Mucosa of stomach (tissue), 1 donor: ENCODE data around the gene KCNK13.
"Not testable (repeated sequence)": the region's sequence is repeated elsewhere in the genome, so short reads cannot be mapped to it uniquely, and the experiment has no call there.

ENCODE experiments used
- H3K27me3 ChIP-seq: one replicate; pipeline ENCODE4 v1.7.0; 2013; ENCODE audit warnings: mild to moderate bottlenecking, low read length; ENCODE audit not compliant: control insufficient read depth, insufficient read depth
- H3K36me3 ChIP-seq: one replicate; pipeline ENCODE4 v1.7.0; 2013; ENCODE audit warnings: low read length; ENCODE audit not compliant: control insufficient read depth, insufficient read depth
- H3K4me1 ChIP-seq: one replicate; pipeline ENCODE4 v1.7.0; 2013; ENCODE audit warnings: mild to moderate bottlenecking, low read length; ENCODE audit not compliant: control insufficient read depth, insufficient read depth
- H3K4me3 ChIP-seq: one replicate; pipeline ENCODE4 v1.7.0; 2013; ENCODE audit warnings: low read length
- H3K9ac ChIP-seq: one replicate; pipeline ENCODE4 v1.7.0; 2013; ENCODE audit warnings: mild to moderate bottlenecking, low read length, moderate library complexity
- H3K9me3 ChIP-seq: one replicate; pipeline ENCODE4 v1.7.0; 2013; ENCODE audit warnings: mild to moderate bottlenecking, low read length, moderate library complexity; ENCODE audit not compliant: control insufficient read depth
- donor health status: Pancreatic carcinoma.

The KCNK13 gene

DNA sequence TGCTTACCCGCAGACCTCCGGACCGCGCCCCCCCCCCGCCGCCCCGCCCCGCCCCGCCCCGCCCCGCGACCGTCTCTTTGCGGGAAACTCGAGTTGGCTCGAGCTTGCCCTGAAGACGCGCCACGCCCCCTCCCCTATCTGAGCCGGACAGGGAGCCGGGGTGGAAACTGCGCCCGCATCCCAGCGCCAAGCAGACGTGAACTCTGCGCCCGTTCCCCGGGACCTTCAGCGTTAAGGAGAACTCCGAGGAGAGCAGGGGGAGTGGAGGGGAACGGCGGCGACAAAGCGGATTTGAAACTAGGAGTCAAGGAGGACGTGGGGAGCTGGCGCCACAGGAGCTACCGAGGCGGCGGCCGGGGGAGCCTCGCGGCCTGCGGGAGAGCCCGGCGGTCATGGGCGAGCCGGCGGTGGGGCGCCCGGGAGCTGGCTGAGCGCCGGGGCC is at the start of gene KCNK13:
TSS of gene KCNK13 (plus strand) at position 310 of the 442 bp plus-strand sequence. CDS start 212 bp downstream, outside the sequence.
- Histone ChIP-seq H3K4me3 (peak within 1 kb of the TSS; percentile 8), H3K4me1 (peaks cover 28% of the 10 kb centered on the region), H3K27me3 (peaks cover 57% of the 10 kb centered on the region), H3K9me3 (no peaks in the 10 kb centered on the region), H3K36me3 (no peaks in the 10 kb centered on the region), H3K9ac (no peak within 1 kb of the TSS)

DNA sequence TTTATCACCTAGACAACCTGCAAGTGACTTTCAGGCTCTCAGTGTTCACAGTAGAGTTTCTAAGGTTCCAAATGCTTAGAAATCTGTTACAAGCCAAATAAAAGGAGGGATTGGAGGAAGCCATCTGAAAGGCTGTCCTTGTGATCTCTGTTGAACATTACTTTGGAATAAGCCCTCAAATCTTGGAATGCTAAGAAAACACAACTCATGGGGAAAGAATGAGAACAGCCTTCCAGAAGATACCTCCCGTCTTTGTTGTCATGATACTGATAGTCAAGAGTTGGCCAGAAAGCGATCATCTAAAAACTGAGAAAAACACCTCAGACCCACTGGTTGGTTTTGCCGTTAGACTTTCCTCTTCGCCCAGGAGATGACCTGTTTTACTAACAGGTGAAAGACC is 44.4 kb upstream of the KCNK13 start:
- no peaks in the 10 kb centered on the region for H3K9me3 ChIP-seq
- no peaks in the 10 kb centered on the region for H3K27me3 ChIP-seq
- H3K36me3 ChIP-seq, result no peaks in the 10 kb centered on the region
- no peak overlapping the region for H3K4me3 ChIP-seq
- no peaks in the 10 kb centered on the region for H3K4me1 ChIP-seq
- no peak overlapping the region for H3K9ac ChIP-seq

DNA sequence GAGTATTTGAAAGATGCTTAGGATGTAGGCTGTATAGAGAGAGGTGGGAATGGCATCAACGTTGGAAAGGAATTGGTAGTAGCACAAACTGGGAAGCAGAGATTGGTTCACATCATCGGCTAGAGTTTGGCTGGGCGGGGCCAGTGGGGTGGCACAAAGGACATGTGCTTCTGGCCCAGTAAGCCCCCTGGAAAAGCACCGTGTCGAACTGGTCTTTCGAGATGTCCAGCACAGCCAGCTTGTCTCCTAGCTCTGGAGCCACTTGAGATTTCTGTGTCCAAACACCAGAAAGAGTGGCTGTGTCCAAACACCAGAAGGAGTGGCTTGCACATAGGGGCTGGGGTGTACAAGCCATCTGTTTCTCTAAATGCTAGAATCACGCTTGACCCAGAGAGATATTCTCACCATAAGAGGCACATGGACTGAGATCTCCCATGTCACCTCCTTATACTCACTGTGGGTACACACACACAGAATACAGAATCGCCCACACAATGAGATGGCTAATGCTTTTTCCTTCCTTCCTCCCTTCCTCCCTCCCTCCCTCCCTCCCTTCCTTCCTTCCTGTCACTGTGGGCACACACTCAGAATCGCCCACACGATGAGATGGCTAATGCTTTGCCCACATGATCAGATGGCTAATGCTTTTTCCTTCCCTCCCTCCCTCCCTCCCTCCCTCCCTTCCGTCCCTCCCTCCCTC is 41.8 kb upstream of the KCNK13 start:
- no peaks in the 10 kb centered on the region for H3K27me3 ChIP-seq
- no peaks in the 10 kb centered on the region for H3K4me1 ChIP-seq
- H3K4me3 ChIP-seq, result no peak overlapping the region
- no peaks in the 10 kb centered on the region for H3K36me3 ChIP-seq
- H3K9ac ChIP-seq, result no peak overlapping the region
- H3K9me3 ChIP-seq, result no peaks in the 10 kb centered on the region

- no peak overlapping the region for H3K4me3 ChIP-seq
- H3K9ac ChIP-seq, result no peak overlapping the region
- H3K9me3 ChIP-seq, result no peaks in the 10 kb centered on the region
- no peaks in the 10 kb centered on the region for H3K4me1 ChIP-seq
- no peaks in the 10 kb centered on the region for H3K36me3 ChIP-seq
- H3K27me3 ChIP-seq, result no peaks in the 10 kb centered on the region
These were observed 38.5 kb upstream of the KCNK13 start for GRCh38 chr14:90023176-90023896.

DNA sequence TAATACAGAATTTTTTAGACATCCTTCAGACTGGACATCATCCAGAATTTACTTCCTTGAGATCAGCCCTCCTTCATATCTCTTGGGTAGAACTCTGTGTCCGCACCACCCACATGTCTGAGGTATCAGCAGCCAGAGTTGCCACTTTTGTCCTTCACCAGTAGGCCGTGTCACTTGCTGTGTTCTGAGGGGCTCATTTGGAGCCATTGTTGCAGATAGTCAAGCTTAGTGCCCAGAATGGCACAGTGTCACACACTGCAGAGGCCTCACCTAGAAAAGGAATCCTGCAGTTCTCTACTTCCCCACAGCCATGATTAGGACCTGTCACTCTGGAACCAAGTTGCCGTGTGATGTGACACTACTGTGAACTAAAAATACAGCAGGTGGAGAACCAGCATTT is 36.9 kb upstream of the KCNK13 start:
- Histone ChIP-seq H3K27me3 (no peaks in the 10 kb centered on the region), H3K36me3 (no peaks in the 10 kb centered on the region), H3K4me1 (no peaks in the 10 kb centered on the region), H3K9me3 (no peaks in the 10 kb centered on the region), H3K9ac (no peak overlapping the region), H3K4me3 (no peak overlapping the region)

- not testable (repeated sequence) for H3K9me3 ChIP-seq, H3K4me1 ChIP-seq, H3K27me3 ChIP-seq, H3K36me3 ChIP-seq, H3K9ac ChIP-seq, H3K4me3 ChIP-seq
These were observed 35.2 kb upstream of the KCNK13 start for GRCh38 chr14:90026608-90027007.

GRCh38 chr14:90027842-90028241 is 34.0 kb upstream of the KCNK13 start:
- H3K4me3 ChIP-seq, result no peak overlapping the region
- H3K9me3 ChIP-seq, result no peaks in the 10 kb centered on the region
- H3K36me3 ChIP-seq, result no peaks in the 10 kb centered on the region
- H3K9ac ChIP-seq, result no peak overlapping the region
- no peaks in the 10 kb centered on the region for H3K27me3 ChIP-seq
- H3K4me1 ChIP-seq, result no peaks in the 10 kb centered on the region

DNA sequence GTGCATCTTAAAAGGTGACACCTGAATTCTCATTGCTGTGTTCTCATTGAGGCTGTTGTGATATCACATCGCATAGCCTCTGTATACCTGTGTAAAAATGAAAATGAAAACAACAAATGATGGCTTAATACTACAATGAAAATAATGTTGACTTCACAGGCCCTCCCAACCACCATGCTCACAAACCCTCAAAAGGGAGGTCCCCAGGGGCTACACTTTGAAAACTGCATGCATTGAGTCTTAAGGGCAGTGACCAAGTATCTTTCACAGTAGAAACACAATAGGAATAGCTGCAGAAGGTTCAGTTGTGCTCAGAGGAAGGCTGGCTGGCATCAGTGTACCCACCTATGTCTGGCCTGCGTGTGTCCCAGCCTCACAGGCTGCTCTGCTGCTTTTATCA is 27.6 kb upstream of the KCNK13 start:
- Histone ChIP-seq H3K9ac (no peak overlapping the region), H3K27me3 (no peaks in the 10 kb centered on the region), H3K36me3 (no peaks in the 10 kb centered on the region), H3K9me3 (no peaks in the 10 kb centered on the region), H3K4me1 (no peaks in the 10 kb centered on the region), H3K4me3 (no peak overlapping the region)

GRCh38 chr14:90034835-90035525 is 26.8 kb upstream of the KCNK13 start:
- H3K9me3 ChIP-seq, result no peaks in the 10 kb centered on the region
- H3K27me3 ChIP-seq, result no peaks in the 10 kb centered on the region
- no peak overlapping the region for H3K4me3 ChIP-seq
- H3K9ac ChIP-seq, result no peak overlapping the region
- no peaks in the 10 kb centered on the region for H3K36me3 ChIP-seq
- H3K4me1 ChIP-seq, result no peaks in the 10 kb centered on the region

DNA sequence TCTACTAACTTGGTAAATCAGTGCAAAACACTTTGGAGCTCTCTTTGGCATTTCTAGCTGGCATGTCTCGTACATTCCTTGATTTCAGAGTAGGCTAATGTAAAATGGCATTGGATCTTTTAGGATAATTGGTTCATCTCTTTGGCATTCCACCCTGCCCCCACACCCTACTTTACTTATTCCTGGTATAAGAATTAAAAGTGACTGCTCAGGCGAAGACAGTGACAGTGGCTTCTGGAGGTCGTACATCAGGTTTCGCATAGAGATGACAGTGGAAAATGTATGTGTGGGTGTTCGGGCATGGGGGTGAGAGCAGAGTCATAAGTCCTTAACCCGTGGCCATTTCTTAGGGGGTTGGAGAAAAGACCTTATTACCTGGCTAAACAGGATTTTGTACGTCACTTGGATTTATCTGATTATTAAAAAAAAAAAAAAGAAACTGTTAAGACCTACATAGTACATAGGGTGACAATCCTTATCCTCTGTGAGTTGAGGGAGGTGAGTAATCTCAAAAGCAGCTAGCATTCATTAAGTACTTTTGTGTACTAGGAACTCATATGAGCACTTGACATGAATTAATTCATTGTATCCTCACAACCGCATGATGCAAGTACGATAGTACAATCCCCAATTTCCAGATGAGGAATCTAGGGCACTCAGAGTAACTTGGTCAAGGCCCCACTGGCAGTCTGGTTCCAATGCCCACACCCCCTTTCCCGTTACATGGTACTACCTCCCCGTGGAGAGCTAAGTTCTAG is 22.4 kb upstream of the KCNK13 start:
- Histone ChIP-seq H3K36me3 (no peaks in the 10 kb centered on the region), H3K4me1 (no peaks in the 10 kb centered on the region), H3K27me3 (no peaks in the 10 kb centered on the region), H3K9ac (no peak overlapping the region), H3K9me3 (no peaks in the 10 kb centered on the region), H3K4me3 (no peak overlapping the region)

DNA sequence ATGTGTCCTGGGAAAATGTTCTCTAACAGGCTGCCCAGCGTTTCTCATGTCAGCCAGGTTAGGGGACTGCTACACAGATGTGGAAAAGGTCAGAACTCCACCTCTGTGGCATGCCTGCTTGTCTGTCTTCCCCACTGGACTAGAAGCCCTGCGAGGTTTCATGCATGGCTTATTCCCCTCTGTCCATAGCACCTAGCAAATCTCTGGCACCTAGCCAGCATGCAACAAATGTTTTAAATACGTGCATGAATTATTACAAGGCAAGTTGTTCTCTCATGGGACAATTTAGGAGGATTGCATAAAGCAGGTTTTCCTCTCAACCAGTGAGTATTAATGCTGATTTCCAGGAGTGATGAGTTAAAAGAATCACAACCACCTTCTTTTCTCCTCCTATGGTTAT is 21.4 kb upstream of the KCNK13 start:
- H3K4me1 ChIP-seq, result no peaks in the 10 kb centered on the region
- no peaks in the 10 kb centered on the region for H3K9me3 ChIP-seq
- H3K36me3 ChIP-seq, result no peaks in the 10 kb centered on the region
- H3K9ac ChIP-seq, result no peak overlapping the region
- no peak overlapping the region for H3K4me3 ChIP-seq
- no peaks in the 10 kb centered on the region for H3K27me3 ChIP-seq
